Peyer's patch (tissue), 4 donors: ENCODE measurements around the gene KDM4C.
"Not testable (repeated sequence)": the region's sequence is repeated elsewhere in the genome, so short reads cannot be mapped to it uniquely, and the experiment has no call there.

Experiments
- CTCF ChIP-seq, 6 experiments: fragments of 450-650 bp in 4 of 6; fragments of 200-600 bp in 2 of 6; sonication (generic) in 1 of 6; IDR thresholded peaks; one replicate each; pipeline ENCODE4 v1.5.1; 2017 to 2019; ENCODE audit warnings: antibody characterized with exemption in 6 of 6, mild to moderate bottlenecking in 3 of 6, moderate library complexity in 1 of 6
- POLR2A ChIP-seq, 2 donors: fragments of 450-650 bp; IDR thresholded peaks; one replicate each; pipeline ENCODE4 v1.5.1; 2017; ENCODE audit warnings: antibody characterized with exemption in 2 of 2, mild to moderate bottlenecking in 2 of 2, moderate library complexity in 2 of 2

GRCh38 chr9:7183139-7183538 lies 425.4 kb downstream of the KDM4C start:
- TF ChIP-seq CTCF, POLR2A (IDR thresholded peaks at IDR 0.05): not testable (repeated sequence)
